ES-I3 (cell line): ENCODE measurements around the gene CUZD1.
"Not testable (repeated sequence)": the region's sequence is repeated elsewhere in the genome, so short reads cannot be mapped to it uniquely, and the experiment has no call there.

Source experiments
- H3K36me3 ChIP-seq: 2 replicates; pipeline ENCODE4 v1.6.1; 2013; ENCODE audit warnings: mild to moderate bottlenecking, low read length, control low read depth, moderate library complexity; ENCODE audit not compliant: insufficient read depth
- H3K4me1 ChIP-seq: 2 replicates; pipeline ENCODE4 v1.6.1; 2013; ENCODE audit warnings: mild to moderate bottlenecking, control low read depth, low read length; ENCODE audit not compliant: insufficient read depth
- H3K9ac ChIP-seq: 2 replicates; pipeline ENCODE4 v1.6.1; 2013; ENCODE audit warnings: low read depth, mild to moderate bottlenecking, low read length, moderate library complexity
- H3K9me3 ChIP-seq: 2 replicates; pipeline ENCODE4 v1.6.1; 2013; ENCODE audit warnings: mild to moderate bottlenecking, low read length, moderate library complexity; ENCODE audit not compliant: control insufficient read depth, insufficient read depth

Gene CUZD1

GRCh38 chr10:122845783-122846332, at the start of gene CUZD1:
Gene CUZD1, minus strand, starts transcription at chr10:122845857. Its CDS starts 14 bp downstream, at chr10:122845843.
- Histone ChIP-seq H3K4me1 (peaks cover 4% of the 10 kb centered on the region), H3K36me3 (no peaks in the 10 kb centered on the region), H3K9ac (no peak within 1 kb of the TSS), H3K9me3 (no peaks in the 10 kb centered on the region)

GRCh38 chr10:122894261-122894944, 48.7 kb upstream of the CUZD1 start:
- no peaks in the 10 kb centered on the region for H3K4me1 ChIP-seq
- no peaks in the 10 kb centered on the region for H3K9me3 ChIP-seq
- H3K9ac ChIP-seq, result no peak overlapping the region
- no peaks in the 10 kb centered on the region for H3K36me3 ChIP-seq

GRCh38 chr10:122884166-122884565, 38.5 kb upstream of the CUZD1 start:
- no peaks in the 10 kb centered on the region for H3K4me1 ChIP-seq
- no peaks in the 10 kb centered on the region for H3K9me3 ChIP-seq
- no peak overlapping the region for H3K9ac ChIP-seq
- H3K36me3 ChIP-seq, result no peaks in the 10 kb centered on the region

GRCh38 chr10:122882766-122883165, 37.1 kb upstream of the CUZD1 start:
- H3K9ac ChIP-seq, result no peak overlapping the region
- no peaks in the 10 kb centered on the region for H3K4me1 ChIP-seq

GRCh38 chr10:122879339-122880273, 33.9 kb upstream of the CUZD1 start, which contains the start of gene FAM24B:
Gene FAM24B, minus strand, starts transcription at chr10:122879581. Its CDS starts 29,066 bp downstream, at chr10:122850515.
- Histone ChIP-seq H3K9ac (peak within 1 kb of the TSS; percentile 52), H3K4me1 (peaks cover 23% of the 10 kb centered on the region), H3K9me3 (no peaks in the 10 kb centered on the region), H3K36me3 (no peaks in the 10 kb centered on the region)

More at GRCh38 chr10:122882766-122883165, 37.1 kb upstream of the CUZD1 start:
- no peaks in the 10 kb centered on the region for H3K36me3 ChIP-seq
- no peaks in the 10 kb centered on the region for H3K9me3 ChIP-seq

- H3K36me3 ChIP-seq, result no peaks in the 10 kb centered on the region
- H3K4me1 ChIP-seq, result peaks cover 23% of the 10 kb centered on the region
- H3K9me3 ChIP-seq, result no peaks in the 10 kb centered on the region
- peak overlapping the region; percentile 52 for H3K9ac ChIP-seq
Observed at GRCh38 chr10:122878799-122879338, 33.2 kb upstream of the CUZD1 start.

GRCh38 chr10:122877264-122877663, 31.6 kb upstream of the CUZD1 start:
- Histone ChIP-seq H3K4me1 (peaks cover 23% of the 10 kb centered on the region), H3K9ac (peak overlapping the region; percentile 1; the same call in 1 of the 2 replicates), H3K9me3 (no peaks in the 10 kb centered on the region), H3K36me3 (no peaks in the 10 kb centered on the region)

- Histone ChIP-seq H3K4me1 (peaks cover 23% of the 10 kb centered on the region), H3K36me3 (no peaks in the 10 kb centered on the region), H3K9me3 (no peaks in the 10 kb centered on the region), H3K9ac (no peak overlapping the region)
Observed at GRCh38 chr10:122876467-122876855, 30.8 kb upstream of the CUZD1 start.

- Histone ChIP-seq H3K4me1 (peaks cover 23% of the 10 kb centered on the region), H3K9me3 (no peaks in the 10 kb centered on the region), H3K36me3 (no peaks in the 10 kb centered on the region), H3K9ac (no peak overlapping the region)
Observed at GRCh38 chr10:122875843-122876466, 30.3 kb upstream of the CUZD1 start.

- H3K9me3 ChIP-seq, H3K9ac ChIP-seq, H3K36me3 ChIP-seq: not testable (repeated sequence)
- H3K4me1 ChIP-seq, result peaks cover 16% of the 10 kb centered on the region
Observed at GRCh38 chr10:122871947-122872346, 26.3 kb upstream of the CUZD1 start.

- H3K9ac ChIP-seq, H3K9me3 ChIP-seq, H3K4me1 ChIP-seq, H3K36me3 ChIP-seq: not testable (repeated sequence)
Observed at GRCh38 chr10:122868768-122869167, 23.1 kb upstream of the CUZD1 start.

GRCh38 chr10:122866757-122867482, 21.3 kb upstream of the CUZD1 start:
- H3K36me3 ChIP-seq, H3K4me1 ChIP-seq, H3K9ac ChIP-seq, H3K9me3 ChIP-seq: not testable (repeated sequence)

- no peak overlapping the region for H3K9ac ChIP-seq
- no peaks in the 10 kb centered on the region for H3K36me3 ChIP-seq
- no peaks in the 10 kb centered on the region for H3K4me1 ChIP-seq
- no peaks in the 10 kb centered on the region; the same call in 1 of the 2 replicates for H3K9me3 ChIP-seq
Observed at GRCh38 chr10:122864901-122865300, 19.2 kb upstream of the CUZD1 start.
